HG02840 (cell line): ENCODE measurements around the gene MTMR6.

Source experiments
- ATAC-seq: cut with Tn5 transposase; IDR thresholded peaks from one replicate; pipeline ENCODE4 v1.9.1; 2021; ENCODE audit warnings: mild to moderate bottlenecking, moderate library complexity, moderate number of reproducible peaks; ENCODE audit not compliant: unreplicated experiment, low FRiP score

MTMR6 gene

DNA sequence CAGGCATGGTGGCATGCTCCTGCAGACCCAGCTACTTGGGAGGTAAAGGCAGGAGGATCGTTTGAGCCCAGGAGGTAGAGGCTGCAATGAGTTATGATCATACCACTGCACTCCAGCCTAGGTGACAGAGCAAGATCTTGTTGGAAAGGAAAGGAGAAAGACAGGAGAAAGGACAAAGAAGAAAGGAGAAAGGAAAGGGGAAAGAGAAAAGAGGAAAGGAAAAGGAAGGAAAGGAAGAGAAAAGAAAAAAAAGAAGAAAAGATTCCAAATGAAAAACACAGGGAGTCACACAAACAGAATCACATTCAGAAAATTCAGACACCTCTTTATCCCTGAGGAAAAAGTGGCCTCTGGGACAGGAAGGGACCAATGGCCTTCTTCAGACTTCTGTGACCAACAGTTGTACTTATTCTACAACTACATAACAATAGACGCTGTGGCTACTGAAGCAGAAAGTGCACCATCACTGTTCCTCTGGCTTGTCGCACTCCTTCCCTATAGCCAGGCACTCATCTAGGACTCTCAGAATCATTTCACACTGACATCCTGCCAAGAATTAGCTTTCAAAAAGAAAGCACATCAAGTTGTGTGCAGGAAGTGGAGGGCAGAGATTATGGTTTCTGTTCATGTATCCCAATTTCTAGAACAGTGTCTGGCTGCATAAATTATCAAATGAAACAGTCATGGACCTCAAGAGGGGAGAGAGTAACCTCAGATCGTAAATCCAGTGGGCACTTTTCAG is 5.9 kb downstream of the MTMR6 start:
- ATAC-seq, result no peak

DNA sequence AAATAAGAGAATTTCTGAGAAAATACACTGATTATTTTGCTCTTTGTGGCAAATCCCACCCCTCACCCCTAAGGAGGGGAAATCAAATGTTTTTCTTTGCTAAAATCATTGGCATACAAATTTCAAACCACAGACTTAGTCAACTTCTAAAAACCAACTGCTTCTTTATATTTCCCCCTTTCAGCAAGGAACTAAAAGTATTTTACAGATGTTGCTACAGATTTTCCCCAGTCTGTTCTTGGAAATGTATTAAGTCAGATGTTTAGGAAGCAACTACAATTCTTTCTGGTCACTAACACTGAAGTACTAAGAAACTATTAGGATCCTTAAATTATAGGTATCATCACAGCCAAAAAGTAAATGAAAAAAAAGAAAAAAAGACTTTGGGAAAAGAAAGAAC is 6.9 kb downstream of the MTMR6 start:
- no peak for ATAC-seq

DNA sequence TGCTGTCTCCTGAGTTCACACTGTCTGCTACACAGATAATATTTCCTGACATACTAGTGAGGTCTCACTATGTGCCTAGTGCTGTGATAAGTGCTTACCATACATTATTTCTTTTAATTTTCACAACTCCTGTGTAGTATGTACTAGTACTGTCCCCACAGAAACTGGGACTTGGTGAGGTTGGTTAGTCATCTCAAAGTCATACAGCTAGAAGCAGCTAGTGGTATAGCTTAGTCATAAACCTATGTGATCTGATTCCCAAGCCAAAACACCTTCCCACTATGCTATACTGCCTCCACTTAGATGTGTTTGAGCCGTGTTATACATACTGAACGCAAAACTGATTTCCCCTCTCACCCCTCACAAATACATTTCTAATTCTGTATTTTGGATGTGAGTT is 10.5 kb downstream of the MTMR6 start:
- no peak for ATAC-seq

DNA sequence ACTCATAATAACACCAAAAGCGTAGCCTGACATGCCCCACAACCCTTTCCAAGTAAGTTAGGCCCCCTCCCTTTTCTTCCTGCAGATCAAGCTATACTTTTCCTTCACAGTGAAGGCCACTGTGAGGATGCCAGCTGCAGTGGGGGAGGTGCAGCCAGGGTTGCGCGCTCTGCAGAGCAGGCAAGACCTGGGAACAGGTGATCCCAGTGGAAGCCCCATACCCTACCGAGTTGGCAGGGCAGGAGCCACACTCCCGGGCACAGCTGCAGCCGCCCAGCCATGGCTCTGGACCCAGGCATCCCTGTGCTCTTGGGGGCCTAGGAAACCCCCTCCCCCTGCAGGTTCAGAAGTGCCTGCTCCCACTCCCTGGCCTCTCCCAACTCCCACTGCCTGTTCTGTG is 18.7 kb downstream of the MTMR6 start:
- ATAC-seq, result no peak

DNA sequence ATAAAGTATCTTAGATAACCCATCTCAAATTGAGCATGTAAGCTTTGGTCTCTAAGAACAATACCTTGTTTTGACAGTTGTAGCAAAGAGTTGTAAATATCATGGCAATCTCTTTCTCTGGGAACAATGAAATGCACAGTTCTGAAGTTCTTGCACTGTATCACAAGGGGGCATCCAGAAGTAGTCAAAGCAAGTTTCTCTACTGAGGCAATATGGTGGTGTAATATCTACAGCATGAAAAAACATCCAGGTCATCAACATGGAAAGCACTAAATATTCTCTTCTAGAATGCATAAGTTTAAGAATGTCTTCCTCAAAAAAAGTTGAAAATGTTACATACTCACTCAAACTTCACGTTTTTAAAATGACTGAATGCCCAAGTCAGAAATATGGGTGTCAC is 19.6 kb downstream of the MTMR6 start:
- ATAC-seq, result no peak

DNA sequence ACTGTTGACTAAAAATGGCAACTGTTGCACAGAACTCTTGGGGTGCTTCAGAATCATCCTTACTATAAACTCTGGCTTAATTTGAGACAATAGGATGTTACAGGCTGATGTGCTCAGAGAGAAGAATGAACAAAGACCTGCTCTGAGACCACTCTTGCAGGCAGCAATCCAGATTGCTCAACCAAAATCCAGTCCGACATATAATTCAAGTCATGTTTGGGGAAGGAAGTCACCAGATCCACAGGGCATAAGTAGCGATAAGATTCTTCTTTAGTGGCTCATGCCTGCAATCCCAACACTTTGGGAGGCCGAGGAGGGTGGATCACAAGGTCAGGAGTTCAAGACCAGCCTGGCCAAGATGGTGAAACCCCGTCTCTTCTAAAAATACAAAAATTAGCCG is 20.6 kb downstream of the MTMR6 start:
- no peak for ATAC-seq

DNA sequence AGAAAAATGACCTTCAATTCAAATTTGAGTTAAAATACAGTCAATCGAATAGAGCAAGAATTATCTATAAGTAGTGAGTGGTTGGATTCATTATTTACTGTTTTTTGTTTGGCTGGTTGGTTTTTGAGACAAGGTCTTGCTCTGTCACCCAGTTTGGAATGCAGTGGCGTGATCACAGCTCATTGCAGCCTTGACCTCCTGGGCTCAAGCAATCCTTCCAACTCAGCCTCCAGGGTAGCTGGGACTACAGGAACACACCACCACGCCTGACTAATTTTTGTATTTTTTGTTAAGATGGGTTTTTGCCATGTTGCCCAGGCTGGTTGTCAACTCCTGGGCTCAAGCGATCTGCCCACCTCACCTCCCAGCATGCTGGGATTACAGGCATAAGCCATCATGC is 25.0 kb downstream of the MTMR6 start:
- ATAC-seq, result no peak

DNA sequence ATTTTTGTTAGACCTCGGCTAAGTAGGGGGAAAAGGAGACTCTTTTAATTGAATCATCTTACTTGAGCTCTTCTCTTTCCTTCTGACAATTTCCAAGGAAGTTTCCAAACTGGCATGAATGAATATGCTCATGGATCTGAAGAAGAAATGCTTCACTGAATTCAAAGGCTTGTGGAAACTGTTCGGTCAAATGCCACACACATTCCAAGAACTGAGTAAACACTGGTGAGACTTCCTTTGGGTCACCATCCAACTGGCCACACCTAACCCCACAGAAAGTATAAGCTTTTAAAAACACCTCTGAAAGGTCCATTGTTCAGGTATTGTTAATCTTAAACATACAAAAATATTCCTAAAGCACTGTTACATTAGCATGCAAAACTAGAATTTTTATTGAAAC is 33.6 kb downstream of the MTMR6 start:
- ATAC-seq, result no peak

DNA sequence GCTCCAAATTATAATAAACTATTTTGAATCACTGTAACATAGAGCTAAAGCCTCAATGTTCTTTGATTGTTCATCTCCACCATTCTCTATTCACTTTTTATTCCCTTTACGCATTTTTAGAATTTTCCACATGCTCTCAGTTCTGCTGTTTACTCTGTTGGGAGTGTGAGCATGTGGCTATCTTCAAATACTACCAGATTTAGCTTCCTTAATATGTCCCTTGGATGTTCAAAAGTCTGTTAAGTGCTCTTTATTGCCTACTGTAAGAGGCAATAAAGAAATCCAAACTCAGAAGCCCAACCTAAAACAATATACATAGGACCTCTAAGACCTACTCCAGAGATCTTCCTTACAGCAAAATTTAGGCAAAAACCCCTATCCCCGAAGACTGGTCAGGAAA is 34.5 kb downstream of the MTMR6 start:
- ATAC-seq, result no peak

DNA sequence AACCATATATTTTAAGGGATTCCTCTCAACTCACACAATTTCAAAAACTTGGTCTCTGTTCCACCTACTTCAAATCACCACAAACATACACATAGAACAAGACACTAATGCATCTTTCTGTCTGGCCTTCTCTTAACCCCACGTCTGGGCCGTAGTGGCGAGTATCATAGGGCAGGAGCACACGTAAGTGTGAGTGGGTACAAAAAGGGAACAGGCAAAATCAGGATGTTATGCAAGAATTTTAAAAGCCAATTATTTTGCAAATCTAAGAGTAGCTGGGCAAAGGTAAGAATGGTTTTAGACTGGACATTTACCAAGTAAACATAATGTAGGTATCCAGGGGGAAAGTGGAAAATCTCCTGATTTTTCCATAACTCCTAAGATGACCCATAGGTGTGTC is 35.1 kb downstream of the MTMR6 start:
- ATAC-seq, result no peak

DNA sequence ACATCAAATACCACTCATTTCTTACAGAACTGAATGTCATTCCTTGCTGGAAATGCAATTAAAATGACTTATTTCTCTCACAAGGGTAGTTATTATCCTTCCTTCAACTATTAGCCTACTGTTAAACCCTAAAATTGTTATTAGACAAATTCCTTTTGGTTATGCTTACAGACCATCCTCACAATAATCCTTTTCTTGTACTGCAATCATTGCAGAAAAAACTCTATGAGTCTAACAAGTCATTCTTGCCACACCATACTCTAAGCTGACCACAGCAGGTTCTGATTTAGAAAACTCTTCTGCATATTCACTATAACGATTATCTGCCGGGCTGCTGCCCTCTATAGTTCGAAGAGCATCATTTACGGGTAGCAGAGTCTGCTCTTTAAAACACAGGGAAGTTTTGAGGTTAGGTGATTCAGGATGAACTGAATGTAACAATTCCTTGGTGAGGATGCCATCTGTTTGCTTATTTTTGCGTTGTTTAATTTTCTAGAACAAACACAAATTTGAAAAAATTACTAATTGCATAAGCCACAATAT is 38.2 kb downstream of the MTMR6 start:
- ATAC-seq, result no peak

DNA sequence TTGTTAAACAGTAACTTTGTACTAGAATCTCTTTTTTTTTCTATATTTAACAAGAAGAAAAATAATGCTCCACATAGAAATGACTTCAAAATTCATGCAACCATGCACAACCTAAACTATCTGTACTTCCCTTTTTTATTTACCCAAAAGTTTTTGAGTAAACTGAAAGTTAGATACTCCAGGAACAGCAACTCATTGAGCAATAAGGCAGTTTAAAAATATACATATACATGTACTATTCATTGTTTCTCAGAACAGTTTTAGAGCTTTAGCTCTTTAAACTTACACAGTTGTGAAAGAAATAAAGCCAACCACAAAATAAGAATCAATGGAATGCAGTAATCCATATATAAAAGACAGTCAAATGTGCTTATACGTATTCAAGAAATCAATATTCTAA is 39.2 kb downstream of the MTMR6 start:
- ATAC-seq, result no peak

DNA sequence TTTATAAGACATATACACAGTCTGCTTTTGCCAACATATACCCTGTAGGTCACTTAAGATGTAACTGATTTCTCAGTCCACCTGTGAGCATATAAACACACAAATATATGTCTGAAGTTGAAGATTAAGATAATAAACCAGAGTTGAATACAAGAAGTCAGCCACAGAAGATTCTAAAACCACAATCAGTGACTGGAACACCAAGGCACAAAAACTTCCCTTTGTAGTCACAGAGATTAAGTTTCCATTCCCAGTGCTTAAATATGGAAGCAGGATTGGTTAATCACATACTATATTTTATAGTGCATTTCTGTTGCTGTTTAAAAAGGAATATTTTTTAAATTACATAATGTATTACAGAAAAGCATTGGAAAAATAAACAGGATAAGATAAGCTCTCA is 39.9 kb downstream of the MTMR6 start:
- ATAC-seq, result no peak

DNA sequence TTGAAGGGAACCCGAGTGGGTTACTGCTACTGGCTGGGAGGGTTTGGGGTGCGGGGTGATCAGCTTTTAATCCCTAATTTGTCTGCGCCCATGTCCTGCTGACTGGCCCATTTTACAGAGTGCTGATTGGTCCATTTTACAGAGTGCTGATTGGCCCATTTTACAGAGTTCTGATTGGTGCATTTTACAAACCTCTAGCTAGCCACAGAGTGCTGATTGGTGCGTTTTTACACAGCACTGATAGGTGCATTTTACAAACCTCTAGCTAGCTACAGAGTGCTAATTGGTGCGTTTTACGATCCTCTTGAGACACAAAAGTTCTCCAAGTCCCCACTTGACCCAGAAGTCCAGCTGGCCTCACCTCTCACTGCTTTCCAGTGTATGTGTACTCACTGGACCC is 43.2 kb downstream of the MTMR6 start:
- ATAC-seq, result no peak

DNA sequence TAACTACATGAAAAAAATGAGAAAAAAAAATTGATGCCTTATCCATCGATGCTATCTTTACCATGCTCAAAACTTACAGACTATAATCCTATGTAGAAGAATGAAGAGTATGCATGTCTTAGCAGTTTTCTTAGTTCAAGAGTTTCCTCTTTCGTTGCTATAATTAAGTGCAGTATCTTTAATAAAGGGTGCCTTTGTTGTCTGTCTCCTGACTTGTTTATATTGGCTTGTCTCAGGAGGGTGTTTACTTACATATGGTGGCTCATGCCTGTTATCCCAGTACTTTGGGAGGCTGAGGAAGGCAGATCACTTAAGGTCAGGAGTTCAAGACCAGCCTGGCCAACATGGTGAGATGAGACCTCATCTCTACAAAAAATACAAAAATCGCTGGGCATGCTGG is 44.3 kb downstream of the MTMR6 start:
- no peak for ATAC-seq

DNA sequence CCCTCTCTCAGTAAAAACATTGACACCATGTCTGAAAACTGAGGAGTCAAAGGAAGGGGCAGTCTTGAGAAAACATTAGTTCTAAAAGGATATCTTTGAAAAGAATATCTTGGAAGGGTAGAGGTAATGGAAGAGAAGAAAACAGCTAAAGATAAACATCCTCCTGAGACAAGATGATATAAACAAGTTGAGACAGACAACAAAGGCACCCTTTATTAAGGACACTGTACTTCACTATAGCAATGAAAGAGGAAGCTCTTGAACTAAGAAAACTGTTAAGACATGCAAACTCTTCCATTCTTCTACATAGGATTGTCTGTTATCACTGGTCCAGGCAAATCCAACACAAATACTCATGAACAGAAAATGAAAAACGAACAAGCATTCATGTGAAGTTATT is 46.3 kb downstream of the MTMR6 start:
- ATAC-seq, result no peak

DNA sequence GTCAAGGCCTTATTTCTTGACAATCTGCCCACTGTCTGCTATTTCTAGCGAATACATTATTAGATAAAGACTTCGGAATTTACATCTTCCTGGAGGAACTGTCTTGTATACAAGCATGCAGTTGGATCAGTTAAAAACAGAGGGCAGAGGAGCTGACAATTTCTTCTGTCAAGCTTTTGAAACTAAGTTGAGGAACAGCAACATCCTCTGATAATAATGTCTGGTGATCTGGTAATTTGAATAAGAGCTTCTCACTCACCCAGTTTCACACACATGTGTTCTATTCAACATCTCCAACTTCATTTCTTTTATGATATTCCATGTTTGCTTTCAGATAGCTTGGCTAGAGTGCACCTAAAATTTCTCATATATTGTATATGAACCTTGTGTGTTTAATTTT is 50.2 kb downstream of the MTMR6 start:
- no peak for ATAC-seq

DNA sequence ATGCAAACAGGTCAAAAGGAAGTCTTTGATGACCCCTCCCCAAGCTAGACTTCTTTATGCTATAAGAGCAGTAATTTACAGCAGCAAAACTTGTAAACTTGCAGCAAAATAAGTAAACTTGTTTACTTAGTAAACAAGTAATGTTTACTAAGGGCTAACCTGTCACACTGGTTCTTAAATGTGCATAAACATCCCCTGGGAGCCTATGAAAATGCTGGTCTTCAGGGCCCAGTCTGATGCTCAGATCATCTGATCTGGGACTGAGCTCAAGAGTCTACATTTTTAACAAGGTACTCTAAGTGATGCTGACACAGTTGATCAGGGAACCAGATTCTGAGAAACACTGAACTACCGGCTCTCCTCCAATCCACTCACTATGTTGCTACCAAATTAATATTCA is 53.4 kb downstream of the MTMR6 start:
- ATAC-seq, result no peak

DNA sequence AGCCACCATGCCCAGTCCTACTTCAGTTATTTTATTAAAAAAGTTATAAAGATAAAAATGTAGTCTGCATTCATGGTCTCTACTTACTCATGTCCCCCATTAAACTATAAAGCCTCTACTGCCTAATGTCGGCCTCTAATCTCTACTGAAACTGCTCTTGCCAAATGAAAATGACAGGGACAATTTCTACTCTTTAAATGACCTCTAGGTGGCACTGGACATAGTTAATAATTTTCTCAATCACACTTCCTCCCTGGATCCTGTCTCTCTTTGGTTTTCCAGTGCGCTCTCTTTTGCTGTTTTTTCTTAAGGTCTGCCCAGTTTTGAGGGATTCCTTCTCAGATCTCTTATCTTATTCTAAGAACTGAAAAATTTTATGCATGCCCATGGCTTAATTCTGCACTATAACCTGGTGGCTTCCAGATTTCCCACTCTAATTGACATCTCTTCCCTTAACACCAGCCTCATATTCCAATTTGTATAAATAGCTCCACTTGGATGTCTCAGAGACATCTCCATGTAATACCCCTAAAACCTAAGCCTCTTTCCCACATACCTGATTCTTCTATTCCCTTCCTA is 54.3 kb downstream of the MTMR6 start:
- no peak for ATAC-seq

DNA sequence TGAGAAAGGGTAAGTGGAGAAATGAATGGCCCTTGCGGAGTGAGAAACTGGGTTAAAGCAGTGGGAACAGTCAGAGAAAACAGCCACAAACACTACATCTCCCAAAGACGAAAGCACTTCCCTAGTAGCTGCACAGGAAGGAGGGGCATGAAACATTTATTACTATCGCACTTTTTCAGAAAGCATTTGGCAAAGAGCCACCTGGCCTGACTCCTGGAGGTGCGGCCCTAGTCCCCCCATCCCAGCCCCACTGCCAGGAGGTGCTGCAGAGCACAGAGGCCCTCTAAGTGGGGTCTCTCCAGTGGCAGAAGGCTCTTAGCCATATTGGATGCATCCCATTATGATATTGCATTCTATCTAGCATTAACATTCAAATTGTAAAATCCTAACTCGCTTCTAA is 55.8 kb downstream of the MTMR6 start:
- ATAC-seq, result no peak

DNA sequence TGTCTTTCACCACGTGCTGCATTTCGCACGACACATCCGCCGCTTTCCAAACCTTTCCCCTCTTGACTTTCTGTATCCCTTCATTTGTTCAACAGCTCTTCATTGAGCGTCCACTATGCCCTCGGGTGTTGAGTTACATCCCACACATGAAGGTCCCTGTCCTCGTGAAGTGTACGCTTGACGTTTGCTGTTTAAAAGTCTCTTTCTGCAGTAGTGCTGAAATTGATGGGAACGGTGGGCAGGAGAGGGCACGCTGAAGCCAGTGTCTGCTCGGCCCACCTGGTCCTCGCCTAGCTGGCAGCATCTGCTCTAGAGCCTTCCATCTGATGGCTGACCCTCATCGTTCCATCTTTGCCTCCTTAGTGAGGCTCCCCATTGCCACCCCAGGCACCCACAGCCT is 59.6 kb downstream of the MTMR6 start:
- ATAC-seq, result no peak

DNA sequence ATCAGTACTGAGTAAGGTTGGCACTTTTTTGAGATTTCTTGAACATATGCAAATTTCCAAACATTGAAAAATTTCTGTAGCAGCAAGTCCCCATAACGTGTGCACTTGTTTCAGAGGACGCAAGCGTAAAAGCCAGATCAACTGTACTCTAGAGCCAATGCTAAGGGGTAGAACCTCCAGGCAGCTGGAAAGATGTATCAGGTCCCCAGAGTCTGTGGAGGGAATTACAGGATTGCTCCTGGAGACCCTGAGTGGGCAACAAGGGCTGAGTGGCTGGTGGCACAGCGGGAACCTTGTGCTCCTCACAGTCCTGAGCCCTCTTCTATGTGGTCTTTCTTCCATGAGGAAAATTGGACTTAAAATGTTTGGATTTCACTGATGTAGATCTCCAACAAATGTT is 61.3 kb downstream of the MTMR6 start:
- ATAC-seq, result no peak
